HG03469 (cell line): Measurements from ENCODE around the gene HMGXB3.
"Not testable (repeated sequence)": the region's sequence is repeated elsewhere in the genome, so short reads cannot be mapped to it uniquely, and the experiment has no call there.

Experiments
- ATAC-seq: cut with Tn5 transposase; IDR thresholded peaks from one replicate; pipeline ENCODE4 v1.9.1; 2021; ENCODE audit warnings: mild to moderate bottlenecking, moderate library complexity, moderate number of reproducible peaks; ENCODE audit not compliant: unreplicated experiment

The HMGXB3 gene

GRCh38 chr5:150084754-150085153 lies 84.2 kb downstream of the HMGXB3 start:
- not testable (repeated sequence) for ATAC-seq

GRCh38 chr5:150085191-150085912 lies 84.8 kb downstream of the HMGXB3 start:
- no peak for ATAC-seq

DNA sequence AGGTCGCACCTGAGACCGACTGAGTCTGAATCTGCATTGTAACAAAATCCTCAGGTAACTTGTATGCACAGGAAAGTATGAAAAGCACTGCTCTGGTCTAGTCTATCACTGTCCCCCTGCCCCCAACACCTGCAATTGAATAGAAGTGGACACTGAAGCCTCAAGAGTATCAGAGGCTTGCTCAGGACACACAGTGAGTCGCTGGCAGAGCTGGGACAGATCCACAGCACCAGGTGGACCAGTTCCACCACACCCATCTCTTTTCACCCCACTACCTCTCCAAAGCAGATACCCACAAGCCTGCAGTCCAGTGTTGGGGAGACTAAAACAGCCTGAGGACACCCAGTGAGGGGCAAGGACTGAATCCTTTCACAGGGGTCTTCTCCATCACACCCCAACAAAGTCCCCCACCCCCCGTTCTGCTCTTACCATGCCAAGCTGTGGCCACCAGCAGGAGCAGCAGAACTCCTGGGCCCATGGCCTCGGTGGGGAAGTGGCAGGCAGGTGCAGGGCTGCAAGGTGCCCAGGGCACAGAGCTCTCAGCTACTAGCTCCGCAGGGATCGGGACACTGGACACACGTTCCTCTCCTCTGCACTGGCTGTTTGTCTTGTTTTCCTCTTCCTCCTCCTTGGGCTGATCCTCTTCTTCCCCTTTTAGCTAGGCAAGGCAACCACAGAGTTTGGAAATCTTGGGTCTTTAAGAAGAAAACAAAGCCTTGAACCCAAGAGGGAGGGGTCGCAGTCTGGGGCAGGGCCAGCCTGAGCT lies 85.6 kb downstream of the HMGXB3 start, which contains the start of gene CSF1R:
Gene CSF1R, minus strand, starts transcription at position 605 of the 766 bp plus-strand sequence. Its CDS starts 127 bp downstream, at position 478.
- ATAC-seq: no peak

GRCh38 chr5:150092159-150092787 lies 91.7 kb downstream of the HMGXB3 start:
- ATAC-seq: no peak

DNA sequence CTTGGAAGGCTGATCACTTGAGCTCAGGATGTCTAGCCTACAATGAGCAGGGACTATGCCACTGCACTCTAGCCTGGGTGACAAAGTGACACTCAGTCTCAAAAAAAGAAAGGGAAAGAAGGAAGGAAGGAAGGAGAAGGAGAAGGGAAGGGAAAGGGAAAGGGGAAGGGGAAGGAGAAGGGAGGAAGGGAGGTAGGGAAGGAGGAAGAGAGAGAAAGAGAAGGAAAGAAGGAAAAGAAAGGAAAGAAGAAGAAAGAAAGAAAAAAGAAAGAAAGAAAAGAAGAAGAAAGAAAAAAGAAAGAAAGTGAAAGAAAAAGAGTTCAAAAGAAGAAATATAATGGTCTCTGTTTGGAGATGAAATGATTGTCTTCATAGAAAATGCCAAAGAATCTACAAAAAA lies 96.6 kb downstream of the HMGXB3 start:
- no peak for ATAC-seq

DNA sequence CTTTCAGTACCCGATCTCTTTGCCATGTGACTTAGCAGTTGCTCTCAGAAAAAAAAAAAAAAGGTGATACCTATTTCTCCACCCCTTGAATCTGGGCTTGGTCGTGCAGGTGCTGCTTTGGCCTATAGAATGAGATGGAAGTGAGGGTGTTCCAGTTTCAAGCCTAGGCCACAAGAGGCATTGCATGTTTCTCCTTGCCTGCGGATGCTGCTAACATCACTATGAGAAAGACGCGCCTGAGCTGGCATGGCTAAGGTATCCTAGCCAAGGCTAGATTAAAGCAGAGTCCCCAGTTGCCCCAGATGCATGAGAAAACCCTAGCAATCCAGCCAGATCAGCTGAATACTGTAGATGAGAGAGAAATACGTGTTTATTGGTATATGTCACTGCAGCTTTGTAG lies 100.5 kb downstream of the HMGXB3 start:
- no peak for ATAC-seq
